Central memory CD4-positive, alpha-beta T cell (primary cell): ENCODE data around the gene BEND5.

Source experiments
- DNase-seq: peaks from one replicate; pipeline ENCODE4 v3.0.0; 2022

Gene BEND5

GRCh38 chr1:48678710-48679505, 97.8 kb downstream of the BEND5 start:
- no peak for DNase-seq
